NOMO-1 treated with DMSO at 0.1 percent for 48 hours (cell line): ENCODE data around the gene ACAD9.
"Not testable (repeated sequence)": the region's sequence is repeated elsewhere in the genome, so short reads cannot be mapped to it uniquely, and the experiment has no call there.

Experiments
- DNase-seq: peaks from one replicate; lab custom pipeline; 2025; ENCODE audit not compliant: unreplicated experiment; lab: John Stamatoyannopoulos, UW

The ACAD9 gene

DNA sequence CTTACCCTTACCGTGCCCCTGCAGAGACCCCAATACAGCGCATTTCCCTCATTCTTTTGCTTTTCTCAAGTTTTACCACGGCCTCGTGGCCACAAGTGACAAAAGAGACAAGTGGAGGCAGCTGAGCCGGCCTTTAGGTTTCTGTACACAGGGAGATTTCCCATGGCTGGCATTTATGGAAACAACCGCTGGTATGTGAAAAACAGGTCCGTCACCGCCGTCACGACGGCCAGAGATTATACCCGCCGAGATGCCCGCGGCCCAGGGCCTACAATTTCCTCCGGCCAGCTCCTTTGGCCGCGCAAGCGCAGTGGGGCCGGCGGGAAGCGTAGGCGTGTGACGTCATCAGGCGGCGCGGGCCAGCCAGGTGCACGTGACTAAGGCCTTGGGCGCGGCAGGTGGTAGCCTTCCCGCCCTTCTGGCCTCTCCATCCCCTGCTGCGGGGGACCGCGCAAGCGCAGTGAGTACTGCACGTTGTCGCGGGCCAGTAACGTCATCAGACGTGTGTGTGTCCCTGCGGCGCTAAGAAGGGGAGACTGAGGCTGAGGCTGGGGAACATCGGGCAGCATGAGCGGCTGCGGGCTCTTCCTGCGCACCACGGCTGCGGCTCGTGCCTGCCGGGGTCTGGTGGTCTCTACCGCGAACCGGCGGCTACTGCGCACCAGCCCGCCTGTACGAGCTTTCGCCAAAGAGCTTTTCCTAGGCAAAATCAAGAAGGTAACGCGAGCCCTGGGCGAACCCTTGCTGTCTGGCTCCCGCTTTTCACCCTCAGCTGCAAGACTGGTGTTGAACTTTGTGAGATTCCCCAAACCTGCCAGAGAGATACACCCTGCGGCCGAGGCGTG lies at the start of gene ACAD9:
ACAD9 (plus strand) TSS at position 496 of the 845 bp plus-strand sequence; CDS start at position 568, 72 bp downstream.
- DNase-seq, result peak; percentile 99

DNA sequence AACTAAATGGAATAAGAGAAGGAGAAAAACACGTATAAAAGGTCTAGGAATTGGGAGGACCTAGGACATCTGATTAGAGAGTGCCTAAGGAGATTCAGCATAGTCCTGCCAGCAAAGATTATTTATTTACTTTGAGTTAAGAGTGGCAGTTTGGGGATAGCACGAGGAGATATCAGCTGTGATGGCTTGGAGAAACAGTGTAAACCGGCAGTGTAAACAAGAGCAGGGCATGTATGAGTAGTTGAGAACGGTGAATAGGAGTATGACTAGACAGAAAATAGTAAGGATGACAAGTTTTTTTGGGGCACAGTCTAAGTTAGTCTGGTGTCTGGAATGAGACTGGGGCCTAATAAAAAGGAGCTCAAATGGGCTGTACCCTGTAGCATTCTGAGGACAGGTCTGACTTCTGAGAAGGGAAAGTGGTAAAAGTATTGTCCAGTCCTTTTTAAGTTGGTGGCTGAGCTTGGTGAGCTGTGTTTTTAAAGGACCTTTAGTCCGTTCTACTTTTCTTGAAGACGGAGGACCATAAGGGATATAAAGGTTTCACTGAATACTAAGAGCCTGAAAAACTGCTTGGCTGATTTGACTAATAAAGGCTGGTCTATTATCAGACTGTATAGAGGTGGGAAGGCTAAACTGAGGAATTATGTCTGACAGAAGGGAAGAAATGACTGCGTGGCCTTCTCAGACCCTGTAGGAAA lies 49.3 kb upstream of the ACAD9 start:
- DNase-seq, result not testable (repeated sequence)

DNA sequence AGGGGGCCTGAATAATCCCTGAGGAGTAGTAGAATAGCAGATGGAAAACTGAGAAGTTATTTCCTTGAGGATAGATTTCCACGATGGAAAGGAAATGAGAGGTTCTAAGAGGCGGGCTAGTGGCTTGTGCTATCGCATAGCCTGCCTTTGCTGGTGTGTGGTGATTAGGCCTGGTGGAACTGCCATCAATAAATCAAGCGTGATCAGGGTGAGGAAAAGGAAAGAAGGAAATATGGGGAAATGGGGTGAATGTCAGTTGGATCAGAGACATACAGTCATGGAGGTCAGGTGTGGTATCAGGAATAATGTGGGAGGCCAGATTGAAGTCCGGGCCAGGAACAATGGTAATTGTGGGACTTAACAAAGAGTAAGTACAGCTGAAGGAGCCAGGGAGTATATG lies 48.7 kb upstream of the ACAD9 start:
- DNase-seq, result not testable (repeated sequence)

DNA sequence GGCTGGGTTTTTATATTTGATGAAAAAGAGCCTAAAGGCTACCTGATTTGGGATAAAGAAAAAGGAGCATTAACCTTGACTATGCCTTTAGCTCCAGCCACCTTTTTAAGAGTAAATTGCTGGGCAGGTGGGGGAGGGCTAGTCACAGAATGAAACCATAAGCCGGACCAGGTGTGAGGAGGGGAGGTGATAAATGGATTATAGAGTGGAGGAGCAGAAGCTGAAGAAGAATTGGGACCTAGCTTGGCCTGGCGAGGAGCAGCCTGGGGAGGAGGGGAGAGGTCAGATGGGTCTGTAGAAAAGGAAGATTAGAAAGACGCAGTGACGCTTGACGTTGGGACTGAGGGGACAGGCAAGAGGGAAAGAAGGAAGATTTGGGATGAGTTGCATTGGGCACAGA lies 46.4 kb upstream of the ACAD9 start:
- not testable (repeated sequence) for DNase-seq

DNA sequence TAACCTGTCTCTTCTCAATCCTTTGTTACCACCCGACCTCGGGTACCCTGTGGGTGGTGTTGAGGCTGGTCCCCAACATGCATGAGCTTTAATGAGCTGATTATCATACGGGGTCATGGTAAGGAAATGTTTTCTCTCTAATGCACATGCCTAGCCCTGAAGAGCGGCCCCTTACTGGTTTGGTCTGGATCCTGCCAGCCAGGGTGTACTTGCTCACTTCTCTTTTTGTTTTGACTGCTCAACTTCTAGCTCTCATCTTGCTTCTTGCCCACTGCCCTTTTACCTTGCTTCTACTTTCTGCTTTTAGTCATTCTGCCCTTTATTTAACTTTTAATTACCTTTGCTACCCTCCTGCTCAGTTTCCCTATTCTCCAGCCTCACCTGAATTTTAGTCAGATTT lies 44.3 kb upstream of the ACAD9 start:
- peak; percentile 34 for DNase-seq

DNA sequence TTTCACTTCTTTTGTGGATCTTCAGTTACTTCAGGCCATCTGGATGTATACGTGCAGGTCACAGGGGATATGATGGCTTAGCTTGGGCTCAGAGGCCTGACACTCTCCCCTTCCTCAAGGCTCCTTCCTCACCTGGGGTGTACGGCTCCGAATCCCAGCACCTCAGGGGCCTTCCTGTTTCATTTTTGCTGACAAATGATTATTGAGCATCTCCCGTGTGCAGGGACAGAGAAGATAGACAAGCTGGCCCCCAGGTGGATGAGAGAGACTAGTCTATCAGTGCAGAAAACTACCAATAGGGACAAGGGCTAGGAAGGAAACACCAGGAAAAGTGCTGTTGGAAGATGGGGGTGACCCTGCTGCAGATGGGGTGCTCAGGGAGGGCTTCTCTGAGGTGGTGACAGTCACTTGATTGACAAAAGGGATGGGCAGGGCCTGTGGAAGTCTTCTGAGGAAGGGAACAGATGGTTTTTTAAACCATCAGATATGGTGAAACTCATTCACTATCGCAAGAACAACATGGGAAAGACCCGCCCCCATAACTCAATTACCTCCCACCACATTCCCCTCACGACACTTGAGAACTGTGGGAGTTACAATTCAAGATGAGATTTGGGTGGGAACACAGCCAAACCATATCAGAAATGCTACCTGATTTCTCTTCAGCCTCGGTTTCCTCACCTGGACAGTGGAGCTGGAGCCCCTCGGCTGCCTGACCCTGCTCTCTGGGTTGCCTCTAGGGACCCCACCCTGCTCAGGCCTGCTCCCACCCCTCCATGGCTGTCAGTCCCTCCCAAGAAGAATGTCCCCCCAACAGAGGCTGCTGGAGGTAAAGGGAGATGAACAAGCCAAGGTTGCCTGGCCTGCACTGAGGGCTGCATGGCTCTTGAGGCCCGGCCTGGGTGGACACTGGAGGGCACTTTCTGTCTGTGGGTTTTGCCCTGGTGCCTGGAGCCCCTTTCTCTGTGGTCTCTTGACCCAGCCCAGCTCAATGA lies 37.2 kb upstream of the ACAD9 start:
- DNase-seq, result no peak

DNA sequence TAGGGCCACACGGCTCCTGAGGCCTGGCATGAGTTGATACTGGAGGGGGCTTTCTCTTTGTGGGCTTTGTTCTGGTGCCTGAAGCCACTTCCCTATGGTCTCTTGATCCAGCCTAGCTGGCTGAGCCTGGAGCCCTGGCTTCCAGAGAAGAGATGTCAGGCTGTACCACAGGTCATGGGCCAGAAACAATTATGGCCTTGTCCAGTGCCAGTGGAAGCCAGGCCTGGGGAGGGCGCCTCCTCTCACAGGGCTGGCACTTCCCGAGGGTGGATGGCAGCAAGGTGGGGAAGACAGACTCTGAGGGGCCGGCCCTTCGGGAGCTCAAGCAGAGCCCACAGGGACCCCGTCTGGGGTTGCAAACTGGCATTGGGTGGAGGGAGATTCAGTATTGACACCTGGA lies 34.9 kb upstream of the ACAD9 start:
- DNase-seq, result no peak

DNA sequence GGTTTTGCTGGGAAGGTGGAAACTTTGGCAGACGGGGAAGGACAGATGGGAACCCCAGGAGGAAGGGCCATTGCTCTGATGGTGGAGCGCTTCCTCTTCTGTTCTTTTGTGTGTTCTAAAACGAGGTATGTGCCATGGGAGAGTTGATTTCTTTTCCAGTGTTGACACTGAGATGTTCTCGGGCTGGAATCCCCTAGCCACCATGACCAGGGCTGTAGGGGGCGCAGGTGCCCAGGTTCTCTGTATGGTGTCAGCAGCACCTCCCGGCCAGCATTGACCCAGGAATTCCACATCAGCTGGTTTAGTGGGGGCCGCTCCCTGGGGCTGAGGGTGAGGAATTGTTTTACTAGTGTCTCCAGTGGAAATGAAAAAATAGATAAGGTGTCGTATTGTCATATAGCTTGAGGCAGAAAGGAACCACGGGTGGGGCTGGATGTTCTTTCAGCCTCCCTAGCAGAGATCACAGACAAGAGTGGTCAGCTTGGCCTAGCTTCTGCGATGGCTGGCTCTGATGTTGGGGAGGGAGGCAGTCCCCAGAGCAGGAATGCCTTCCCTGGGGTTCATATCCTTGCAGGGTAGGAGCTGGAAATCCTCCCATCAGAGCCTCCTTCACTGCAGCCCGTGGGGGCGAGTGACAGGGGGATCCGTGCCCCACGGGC lies 34.2 kb upstream of the ACAD9 start:
- peak; percentile 52 for DNase-seq

DNA sequence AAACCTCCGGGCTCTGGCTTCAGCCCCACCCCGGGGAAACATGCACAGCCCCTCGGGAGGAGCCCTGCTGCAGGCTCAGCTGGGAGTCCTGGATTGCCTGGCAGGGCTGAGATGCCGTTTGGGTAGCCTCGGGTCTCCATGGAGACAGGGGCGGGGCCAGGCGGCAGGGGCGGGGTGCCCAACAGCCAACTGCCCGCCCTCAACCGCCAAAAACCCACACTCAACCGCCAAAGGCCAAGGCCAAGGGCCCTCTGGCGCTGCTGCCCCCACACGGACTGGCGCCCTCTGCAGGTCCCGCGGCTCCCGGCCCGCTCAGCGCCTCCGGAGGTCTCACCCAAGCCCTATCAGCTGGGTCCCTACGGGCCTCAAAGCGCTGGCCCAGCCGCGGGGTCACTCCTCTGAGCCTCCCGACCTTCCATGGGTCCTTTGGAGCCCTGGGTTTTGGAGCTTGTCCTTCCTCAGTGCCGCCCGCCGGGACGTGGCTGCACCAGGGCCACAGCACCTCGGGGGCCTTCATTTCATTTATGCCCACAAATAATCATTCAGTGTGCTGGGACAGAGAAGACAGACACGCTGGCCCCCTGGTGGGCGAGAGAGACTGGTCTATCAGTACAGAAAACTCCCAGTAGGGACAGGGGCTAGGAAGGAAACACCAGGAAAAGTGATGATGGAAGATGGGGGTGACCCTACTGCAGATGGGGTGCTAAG lies 33.5 kb upstream of the ACAD9 start:
- DNase-seq, result peak; percentile 97

DNA sequence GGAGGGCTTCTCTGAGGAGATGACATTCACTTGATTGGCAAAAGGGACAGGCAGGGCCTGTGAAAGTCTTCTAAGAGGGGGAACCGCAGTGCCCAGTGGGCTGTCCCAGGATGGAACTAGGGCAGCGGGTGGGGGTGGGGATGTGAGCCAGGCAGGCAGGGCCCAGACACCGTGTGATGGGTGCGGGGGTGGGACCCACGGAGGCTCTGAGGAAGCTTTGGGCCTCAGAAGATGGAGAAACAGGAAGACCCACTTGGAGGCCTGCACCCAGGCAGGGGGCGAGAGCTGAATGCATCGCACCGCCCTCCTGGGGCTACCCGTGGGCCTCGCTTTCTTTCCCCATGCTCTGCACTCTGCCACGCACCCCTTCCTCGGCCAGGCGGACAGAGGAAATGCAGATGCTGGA lies 32.9 kb upstream of the ACAD9 start:
- DNase-seq, result peak; percentile 77

DNA sequence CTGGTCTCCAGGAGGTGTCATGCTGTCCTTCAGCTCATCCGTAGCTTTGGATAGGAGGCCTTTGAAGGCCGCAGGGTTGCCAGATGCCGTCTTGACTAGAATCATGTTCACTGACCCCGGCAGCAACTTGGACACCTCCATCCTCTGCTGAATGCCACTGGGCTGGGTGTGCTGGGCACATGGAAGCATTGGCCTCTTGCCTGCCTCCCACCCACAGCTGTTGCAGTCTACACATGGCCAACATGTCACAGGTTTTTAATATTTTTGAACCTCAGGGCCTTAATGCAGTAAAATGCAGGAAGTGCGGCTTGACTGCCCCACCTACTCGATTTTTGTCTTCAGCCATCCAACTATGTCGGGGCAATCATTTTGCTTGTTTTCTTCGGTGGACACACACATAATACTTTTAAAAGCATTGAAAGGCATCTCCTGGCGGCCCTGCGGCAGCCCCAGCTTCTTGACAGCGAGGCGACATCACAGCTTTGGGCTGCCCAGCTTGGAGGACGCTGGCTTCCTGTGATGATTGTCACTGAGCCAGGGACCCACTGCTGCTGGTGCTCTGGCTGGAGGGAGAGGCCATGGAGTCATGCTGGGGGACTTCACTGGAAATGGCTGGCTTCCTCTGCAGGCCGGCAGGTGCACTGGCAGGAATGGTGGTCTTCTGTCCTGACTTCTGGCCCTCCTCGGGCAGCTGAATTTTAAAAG lies 31.6 kb upstream of the ACAD9 start:
- DNase-seq, result no peak

DNA sequence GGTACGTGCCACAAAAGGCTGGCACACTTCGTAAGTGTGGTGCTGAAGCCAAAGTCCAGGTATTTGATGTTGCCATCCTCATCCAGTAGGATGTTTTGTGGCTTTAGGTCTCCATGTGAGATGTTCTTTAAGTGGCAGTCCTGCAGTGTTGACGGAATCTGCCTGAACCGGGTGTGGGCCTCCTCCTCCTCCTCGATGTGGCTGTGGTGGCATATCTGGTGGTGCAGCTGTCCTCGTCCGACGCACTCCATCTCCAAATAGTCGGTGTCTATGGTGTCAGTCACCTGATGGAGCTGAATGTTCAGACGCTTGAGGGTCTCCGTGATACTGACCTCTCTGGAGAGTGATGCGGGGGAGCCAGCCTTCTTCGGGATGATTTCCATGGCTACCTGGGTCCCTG lies 30.5 kb upstream of the ACAD9 start:
- no peak for DNase-seq

DNA sequence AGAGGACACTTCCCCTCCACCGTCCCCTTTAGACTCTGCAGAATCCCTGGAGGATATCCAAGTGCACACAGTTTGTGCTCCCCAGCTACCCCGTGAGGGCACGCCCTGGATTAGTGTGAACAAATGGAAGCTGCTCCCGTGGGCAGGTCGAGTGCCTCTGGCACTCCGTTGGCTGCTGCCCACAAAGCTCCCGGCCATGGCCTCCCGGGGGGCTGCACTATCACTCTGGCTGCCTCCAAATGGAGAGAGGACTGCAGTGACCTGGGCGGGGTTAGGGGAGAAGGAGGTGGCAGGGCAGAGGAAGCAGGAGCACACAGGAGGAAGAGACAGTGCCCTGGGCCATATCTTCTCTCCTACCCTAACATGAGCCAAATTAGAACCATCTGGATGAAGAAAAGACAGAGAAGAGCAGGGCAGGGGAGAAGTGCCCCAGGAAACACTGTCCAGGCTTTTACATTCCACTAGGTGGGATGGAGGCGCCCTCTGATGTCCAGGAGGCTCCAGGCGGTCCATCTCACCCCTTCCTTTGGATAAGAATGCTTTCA lies 29.4 kb upstream of the ACAD9 start:
- DNase-seq, result no peak

DNA sequence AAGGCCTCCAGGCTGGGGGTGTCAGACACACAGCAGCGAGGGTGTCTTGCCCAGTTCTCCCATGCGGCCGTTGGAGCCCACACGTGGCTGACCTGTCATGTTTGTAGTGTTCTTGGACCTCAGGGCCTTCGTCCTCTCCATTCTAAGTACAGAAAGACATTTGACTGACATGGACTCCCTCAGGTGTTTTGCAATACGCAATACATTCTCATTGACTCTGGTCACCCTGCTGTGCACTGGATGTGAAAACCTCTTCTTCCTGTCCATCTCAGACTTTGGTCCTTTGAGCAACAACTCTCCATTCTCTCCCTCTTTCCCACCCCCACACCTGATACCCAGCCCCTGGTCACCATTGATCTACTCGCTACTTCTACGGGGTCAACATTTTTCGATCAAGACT lies 28.9 kb upstream of the ACAD9 start:
- DNase-seq, result no peak

DNA sequence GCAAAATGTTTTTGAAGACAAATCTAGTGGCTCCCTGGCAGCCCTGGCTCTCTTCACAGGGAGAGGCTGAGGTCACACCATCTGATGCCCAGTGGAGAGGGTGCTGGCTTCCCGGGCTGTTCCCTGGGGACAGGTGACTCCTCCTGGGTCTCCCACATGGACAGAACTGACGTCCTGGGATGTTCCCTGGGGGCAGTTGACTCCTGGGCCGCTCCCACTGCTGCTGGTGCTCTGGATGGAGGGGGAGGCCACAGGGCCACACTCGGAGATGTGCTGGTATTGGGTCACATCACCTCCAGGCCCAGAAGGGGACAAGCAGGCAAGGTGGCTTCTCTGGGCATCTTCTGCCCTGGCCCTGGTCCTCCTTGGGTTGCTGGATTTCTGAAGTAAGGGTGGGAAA lies 27.8 kb upstream of the ACAD9 start:
- DNase-seq, result no peak

DNA sequence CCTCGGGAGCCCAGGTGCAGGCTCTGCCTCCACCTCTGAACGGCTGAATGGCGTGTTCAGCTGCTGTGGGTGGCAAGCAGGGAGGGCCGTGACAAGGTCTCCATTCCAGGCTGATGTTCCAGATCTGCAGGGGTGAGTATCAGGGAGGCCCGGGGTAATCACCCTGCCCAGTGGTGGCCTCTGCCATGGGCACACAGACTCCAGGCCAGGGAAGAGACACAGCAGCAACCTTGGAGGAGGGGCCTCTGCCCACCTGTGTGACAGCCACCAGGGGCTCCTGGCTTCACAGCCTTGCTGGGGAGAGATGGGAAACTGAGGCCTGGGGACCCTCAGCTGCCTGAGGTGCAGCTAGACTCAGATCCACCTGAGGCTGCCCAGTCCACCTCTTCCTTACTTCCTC lies 25.6 kb upstream of the ACAD9 start:
- DNase-seq, result no peak

DNA sequence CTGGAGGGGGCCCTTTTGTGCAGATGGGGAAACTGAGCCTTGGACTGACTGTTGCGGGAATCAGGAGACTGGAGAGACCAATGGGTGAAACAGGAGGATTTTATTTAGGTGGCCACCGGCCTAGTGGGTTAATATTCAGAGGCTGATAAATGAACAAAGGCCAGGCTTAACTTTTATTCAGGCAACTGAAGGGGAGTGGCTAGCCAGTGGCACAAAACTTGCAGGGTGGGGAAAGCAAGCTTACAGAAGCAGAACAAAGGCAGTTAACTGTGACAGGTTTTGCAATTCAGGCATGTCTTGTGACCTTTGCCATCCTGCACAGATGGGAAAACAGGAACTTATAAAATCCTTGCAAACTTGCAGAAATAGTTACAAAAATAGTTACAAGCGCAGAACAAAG lies 24.9 kb upstream of the ACAD9 start:
- peak; percentile 98 for DNase-seq

DNA sequence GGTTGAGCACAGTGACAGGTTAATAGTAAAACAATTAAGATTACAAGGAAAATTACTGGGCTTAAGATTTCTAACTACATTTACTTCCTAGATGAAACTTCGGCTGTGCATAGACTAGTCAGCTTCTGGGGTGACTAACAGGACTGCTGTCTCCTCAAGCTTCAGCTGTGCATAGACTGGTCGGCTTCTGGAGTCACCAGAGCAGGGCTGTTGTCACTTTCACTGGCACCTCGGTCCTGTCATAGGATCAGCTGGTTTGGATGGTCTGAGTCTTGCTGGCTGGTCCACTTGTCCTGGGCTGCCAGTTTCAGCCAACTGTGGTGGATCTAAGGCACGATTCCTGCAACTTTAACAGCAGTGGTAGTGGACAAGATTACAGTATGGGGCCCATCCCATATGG lies 23.9 kb upstream of the ACAD9 start:
- no peak for DNase-seq

DNA sequence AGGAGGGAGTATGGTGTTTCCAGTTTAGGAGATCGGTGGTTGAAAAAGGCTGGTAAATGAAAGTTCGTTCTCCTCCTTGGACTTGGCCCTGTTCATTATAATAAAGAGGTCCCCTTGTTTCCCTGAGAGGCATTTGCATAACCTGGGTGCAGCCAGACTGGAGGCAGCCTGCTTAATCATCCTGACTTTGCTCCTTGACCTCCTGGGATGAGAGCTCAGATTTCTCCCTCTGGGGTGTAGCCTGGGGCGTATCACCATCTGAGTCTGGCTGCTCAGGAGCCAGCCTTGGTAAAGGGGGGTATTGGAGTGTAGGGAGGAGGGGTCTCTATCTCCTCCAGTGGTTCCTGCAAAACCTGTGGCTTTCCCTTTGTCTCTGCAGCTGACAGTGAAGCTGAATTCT lies 21.3 kb upstream of the ACAD9 start:
- no peak for DNase-seq
